Astrocyte of the hippocampus (primary cell): ENCODE data around the gene ANXA11.

Experiments used
- DNase-seq: peaks from one replicate; pipeline ENCODE4 v3.0.0; 2011; ENCODE audit warnings: low read depth, low spot score

ANXA11 gene

DNA sequence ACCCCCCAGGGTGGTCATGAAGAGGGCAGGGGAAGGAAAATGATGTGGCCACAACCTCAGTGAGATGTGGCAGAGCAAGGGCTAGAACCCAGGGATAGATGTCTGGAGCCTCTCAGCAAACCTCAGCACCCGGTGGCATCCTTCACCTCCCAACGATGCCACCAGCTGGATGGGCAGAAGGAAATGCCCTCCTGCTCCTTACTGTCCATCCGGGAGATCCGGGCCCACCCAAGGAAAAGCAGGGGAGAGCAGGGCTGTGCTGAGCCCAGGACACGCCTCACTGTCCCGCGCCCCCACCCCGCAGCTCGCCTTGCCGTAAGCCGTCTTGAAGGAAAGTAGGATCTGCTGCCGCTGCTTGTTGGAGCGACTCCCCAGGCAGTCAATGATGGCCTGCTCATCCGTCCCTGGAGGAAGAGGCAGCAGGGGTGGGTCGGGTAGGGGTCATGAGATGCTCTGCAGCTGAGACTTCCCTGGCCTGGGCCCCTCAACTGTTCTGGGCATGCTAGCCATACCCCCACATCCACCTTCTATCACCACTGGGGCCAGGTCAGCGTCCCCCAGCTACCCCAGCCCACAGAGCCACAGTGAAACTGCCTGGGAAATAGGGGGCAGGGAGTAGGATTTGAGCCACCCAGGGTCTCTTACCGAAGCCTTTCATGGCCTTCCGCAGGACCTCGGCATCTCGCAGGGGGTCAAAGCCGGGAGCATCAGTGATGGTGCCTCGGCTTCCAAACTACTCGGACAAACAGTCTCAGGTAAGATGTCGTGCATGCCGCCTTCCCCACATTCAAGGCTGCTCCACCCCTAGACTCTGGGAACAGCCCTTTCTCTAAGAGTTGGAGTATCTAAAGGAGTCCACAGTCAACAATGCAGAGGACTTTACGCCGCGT, 38.5 kb downstream of the ANXA11 start:
- no peak for DNase-seq

- peak; percentile 61 for DNase-seq
Measured at GRCh38 chr10:80165173-80165572, 40.2 kb downstream of the ANXA11 start.

- DNase-seq, result no peak
Measured at GRCh38 chr10:80164596-80164995, 40.7 kb downstream of the ANXA11 start.

- DNase-seq, result no peak
Measured at GRCh38 chr10:80163741-80164341, 41.5 kb downstream of the ANXA11 start.

DNA sequence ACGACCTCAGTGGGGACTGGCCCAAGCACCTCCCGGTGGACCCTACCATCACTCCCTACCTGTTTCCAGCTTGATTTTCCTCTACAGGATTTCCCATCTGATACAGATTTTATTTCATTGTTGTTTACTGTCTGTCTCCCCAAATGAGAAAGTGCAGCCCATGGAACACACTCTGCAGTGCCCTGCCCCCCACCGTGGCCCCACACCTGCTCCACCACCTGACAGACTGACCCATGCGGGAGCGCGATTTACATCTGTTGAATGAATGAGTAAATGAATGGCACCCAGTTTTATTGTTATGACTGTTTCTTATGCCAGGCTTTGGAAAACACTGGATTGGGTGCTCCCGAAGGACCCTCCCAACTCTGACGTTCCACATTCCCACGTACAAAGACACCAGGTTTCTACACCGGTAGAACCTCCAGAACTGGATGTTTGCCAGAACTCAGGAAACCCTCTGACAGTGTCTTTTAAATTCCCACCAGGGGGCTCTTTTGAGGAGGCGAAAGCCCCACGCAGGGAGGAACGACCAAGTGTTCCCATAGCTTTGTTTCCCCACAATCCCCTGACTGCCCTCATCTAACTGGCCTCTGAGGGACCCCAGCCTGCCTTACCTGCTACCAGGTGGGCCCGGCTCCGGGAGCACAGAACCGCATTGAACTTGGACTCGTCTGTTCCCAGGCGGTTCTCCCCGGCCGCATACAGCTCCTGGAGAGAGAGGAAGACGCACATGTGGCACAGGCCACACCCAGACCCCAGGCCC, 43.8 kb downstream of the ANXA11 start:
- no peak for DNase-seq

DNA sequence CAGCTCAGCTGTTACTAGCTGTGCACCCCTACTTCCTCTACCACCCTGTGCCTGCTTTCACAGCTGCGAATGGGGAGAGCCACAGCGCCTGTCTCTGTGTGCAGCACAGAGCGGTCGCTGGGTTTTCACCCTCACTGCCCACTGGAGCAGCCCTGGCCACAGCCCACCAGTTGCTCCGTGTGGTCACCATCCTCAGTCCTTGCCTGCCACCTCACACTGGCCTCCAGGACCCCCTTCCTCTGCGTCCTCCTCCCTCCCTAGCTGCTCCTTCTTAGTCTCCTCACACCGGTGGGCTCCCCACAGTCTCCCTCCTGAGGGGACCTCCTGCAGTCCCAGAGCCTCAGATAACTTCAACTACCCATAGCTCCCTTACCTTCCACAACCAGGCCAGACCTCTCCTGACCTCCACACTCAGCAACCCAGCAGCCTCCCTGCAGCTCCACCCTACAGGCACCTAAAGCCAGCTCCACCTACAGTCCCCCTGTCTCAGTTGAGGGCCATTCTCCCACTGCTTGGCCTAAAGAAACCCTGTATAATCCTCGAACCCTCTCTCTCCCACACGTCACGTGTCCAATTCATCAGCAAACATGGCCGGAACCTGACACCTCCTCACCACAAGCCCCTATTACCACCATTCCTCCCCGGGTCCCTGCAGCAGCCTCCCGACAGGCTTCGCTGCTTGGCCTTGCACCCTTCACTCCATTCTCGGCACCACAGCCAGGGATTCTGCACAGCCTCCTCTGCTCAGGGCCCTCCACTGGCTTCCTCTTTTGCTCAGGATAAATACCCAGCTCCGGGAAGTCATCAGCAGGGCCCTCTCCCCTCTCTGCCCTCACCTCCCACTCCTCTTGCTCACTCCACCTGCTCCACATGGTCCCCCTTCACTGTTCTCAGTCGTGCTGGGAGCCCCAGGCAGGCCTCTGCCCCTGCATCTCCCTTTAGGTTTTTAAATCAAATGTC, 44.7 kb downstream of the ANXA11 start:
- DNase-seq, result no peak

DNA sequence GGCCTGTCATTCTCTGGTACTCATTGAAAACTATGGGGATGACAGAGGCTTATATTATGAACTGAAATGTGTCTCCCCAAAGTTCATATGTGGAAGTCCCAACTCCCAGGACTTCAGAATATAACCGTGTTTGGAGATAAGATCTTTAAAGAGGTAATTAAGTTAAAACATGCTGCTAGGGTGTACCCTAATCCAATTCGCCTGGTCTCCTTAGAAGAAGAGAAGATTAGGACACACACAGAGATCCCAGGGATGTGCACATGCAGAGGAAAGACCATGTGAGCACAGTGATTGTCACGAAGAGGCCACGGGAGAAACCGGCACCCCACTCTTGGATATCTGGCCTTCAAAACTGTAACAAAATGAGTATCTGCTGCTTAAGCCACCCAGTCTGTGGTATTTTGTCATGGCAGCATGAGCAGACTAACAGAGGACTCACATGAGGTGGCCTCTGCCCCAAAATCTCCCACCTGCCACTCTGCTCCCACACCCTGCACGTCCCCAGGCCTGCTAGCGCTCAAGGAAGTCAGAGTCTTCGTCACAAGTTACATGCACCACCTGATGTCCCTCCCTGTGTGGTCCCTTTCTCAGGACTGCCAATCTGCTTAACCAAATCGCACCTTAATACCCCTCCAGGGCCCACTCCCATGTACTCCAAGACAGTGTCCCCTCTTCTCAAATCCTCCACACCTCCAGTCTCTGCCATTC, 46.0 kb downstream of the ANXA11 start:
- DNase-seq, result no peak

DNA sequence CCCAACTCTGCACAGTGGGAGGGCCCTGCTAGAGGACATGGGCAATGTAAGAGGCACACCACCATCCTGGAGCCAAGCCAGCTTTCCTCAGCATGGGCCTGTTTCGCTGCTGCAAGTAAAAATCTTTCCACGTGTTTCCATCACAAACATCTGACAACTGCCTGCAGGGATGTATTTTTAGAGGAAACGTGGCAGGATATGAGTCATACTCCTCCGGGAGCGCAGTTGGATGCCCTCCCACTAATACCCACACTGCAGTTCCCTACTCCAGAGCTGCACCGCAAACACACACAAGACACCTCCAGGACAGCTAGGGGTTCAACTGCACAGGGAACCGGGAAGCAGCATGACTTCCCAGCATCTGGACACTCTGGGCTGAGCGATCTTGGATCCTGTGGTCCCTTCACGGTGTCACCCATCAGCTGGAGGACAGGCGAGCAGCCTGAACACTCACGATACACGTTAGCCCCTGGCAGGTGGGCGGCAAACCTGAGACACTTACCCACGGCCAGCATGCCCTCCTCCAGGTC, 46.7 kb downstream of the ANXA11 start:
- peak; percentile 97 for DNase-seq

- DNase-seq, result no peak
Measured at GRCh38 chr10:80158126-80158525, 47.2 kb downstream of the ANXA11 start.

DNA sequence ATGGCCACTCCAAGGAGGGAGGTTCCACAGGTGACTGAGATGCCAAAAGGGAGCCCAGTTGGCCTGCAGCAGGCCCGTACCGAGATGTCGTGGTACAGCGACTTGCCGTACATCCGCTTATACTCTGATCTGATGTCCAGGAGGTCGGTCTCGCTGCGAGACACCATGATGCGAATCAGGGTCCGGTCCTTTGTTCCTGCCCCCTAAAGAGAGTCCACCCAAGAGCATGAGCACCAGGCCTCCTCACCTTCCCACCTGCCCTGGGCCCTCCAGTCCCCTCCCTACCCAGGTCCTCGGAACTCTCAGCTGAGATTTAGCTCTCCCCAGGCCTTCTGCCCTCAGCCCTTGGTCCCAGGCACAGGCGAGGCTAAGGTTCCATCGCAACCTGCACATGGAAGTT, 47.8 kb downstream of the ANXA11 start:
- no peak for DNase-seq

GRCh38 chr10:80156216-80156615, 49.1 kb downstream of the ANXA11 start:
- DNase-seq, result no peak

GRCh38 chr10:80155696-80156215, 49.6 kb downstream of the ANXA11 start:
- no peak for DNase-seq

- peak; percentile 95 for DNase-seq
Measured at GRCh38 chr10:80154978-80155695, 50.2 kb downstream of the ANXA11 start.

DNA sequence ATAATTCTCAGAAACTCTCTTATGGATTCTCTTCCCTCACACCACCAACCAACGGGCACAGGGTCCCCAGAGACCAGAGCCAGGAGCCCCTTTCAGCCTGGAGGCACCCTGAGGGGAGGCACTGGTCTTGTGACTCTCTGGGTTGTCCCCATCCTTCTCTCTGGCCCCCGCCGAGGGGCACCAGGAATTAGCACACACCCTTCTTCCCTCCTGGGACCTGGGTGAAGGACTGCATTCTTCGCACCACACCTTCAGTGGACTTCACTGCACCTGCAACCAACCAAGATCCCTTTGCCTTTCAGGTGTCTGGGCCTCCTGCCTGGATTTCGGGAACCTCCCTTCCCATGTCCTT, 50.7 kb downstream of the ANXA11 start:
- no peak for DNase-seq

- DNase-seq, result no peak
Measured at GRCh38 chr10:80153460-80153859, 51.9 kb downstream of the ANXA11 start.

- no peak for DNase-seq
Measured at GRCh38 chr10:80152820-80153219, 52.5 kb downstream of the ANXA11 start.

GRCh38 chr10:80150172-80150571, 55.2 kb downstream of the ANXA11 start:
- DNase-seq, result no peak

DNA sequence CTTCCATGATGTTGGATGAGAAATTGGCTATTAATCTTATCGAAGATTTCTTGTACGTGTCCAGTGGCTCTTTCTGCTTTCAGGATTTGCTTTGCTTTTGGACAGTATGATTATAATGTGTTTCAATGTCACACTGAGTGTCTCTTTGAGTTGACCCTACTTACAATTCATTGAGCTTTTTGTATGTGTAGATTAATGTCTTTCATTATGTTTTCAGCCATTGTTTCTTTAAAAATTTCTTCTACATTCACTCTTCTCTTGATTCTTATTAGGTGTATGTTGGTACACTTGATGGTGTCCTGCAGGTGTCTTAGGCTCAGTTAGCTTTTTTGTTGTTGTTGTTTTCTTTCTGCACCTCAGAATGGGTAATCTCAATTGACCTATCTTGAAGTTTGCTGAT, 56.2 kb downstream of the ANXA11 start:
- no peak for DNase-seq

DNA sequence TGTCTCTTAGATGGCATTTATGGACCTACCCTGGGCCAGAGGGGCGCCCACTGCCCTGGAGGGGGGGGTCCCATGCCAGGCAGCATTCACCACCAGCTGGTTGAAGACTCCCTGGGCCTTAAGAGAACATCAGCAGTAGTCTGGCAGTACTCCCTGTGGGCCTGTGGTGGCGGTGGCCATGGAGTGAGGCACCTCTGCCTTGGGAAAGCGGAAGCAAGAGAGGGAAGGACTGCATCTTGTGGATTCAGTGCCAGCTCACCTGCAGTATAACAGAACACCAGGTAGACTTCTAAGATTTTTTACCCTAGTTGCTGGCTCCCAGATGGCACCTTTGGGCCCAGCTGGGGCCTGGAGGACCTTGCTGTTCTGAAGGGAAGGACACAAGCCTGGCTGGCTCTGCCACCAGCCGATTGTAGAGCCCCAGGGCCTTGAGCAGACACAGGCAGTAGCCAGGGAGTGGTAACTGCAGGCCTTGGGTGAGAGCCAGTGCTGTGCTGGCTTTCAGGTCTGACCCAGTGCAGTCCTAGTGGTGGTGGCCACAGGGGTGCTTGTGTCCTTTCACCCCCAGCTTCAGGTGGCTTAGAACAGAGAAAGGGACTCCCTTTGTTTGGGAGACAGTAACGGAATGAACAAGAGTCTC, 57.1 kb downstream of the ANXA11 start:
- DNase-seq, result no peak
